ENCODE results near the gene CASK. TPM values are rescaled to one million over a fixed set of nuclear protein-coding genes. Genes with fewer than 3 reads are reported as not detected.

Gene CASK
- total and polyA plus RNA-seq, 4 donors = 3.6 to 14.8 (median 6.2) TPM

DNA sequence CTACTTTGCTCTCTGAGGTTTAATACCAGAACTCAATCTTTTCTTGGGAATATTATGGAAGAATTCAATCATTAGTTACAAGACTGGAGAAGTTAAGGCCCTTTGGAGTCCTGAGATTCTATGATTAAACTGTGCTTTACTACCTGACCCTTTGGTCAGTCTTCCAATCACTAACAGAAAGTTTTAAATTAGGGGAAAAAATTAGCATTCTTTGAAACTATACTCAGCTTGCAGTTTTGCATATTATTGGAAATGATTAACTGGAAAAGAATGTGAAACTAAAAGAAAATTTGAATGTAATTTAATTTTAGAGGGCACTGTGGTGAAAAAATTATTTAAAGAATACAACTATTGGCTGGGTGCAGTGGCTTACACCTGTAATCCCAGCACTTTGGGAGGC is 253.2 kb downstream of the CASK start (continued):
- TF ChIP-seq, protein P1, sequence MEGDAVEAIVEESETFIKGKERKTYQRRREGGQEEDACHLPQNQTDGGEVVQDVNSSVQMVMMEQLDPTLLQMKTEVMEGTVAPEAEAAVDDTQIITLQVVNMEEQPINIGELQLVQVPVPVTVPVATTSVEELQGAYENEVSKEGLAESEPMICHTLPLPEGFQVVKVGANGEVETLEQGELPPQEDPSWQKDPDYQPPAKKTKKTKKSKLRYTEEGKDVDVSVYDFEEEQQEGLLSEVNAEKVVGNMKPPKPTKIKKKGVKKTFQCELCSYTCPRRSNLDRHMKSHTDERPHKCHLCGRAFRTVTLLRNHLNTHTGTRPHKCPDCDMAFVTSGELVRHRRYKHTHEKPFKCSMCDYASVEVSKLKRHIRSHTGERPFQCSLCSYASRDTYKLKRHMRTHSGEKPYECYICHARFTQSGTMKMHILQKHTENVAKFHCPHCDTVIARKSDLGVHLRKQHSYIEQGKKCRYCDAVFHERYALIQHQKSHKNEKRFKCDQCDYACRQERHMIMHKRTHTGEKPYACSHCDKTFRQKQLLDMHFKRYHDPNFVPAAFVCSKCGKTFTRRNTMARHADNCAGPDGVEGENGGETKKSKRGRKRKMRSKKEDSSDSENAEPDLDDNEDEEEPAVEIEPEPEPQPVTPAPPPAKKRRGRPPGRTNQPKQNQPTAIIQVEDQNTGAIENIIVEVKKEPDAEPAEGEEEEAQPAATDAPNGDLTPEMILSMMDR (IDR thresholded peaks at IDR 0.05; ENCODE audit: low read depth, low read length, missing input control) = no peak
- no peak for TF ChIP-seq SP1 (IDR thresholded peaks at IDR 0.05)

DNA sequence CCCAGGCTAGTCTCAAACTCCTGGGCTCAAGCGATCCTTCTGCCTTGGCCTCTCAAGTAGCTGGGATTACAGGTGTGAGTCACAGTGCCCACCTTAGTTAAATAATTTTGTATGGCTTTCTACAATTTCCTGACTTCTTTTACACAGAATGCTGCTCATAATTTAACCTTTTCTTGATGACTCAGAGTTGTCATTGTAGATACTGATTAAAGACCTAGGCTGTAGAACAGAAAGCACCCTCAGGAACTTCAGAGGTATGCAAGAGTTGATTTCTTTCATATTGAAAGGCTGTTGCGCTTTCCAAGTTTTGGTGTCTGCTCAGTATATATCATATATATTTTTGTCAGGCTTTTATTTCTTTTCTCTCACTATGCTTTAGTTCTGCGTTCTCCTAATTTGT is 255.7 kb downstream of the CASK start:
- WGBS = 98% methylated on average over 3 of the region's 3 CpGs
- Histone ChIP-seq H3K27me3 (ENCODE audit: control insufficient read depth in 4 of 4, insufficient read depth in 4 of 4, low read length in 3 of 4) (no peaks in the 10 kb centered on the region), H3K27ac (ENCODE audit: low read depth in 1 of 2, low read length in 2 of 2) (no peak overlapping the region), H3K36me3 (ENCODE audit: control insufficient read depth in 4 of 4, insufficient read depth in 3 of 4, low read depth in 1 of 4, low read length in 3 of 4) (peaks cover 0 to 2% (median 0%) of the 10 kb centered on the region in 4 donors), H3K9me3 (ENCODE audit: control insufficient read depth in 4 of 4, low read length in 3 of 4) (no peaks in the 10 kb centered on the region), H3K9ac (ENCODE audit: low read depth in 1 of 2, low read length in 2 of 2) (no peak overlapping the region), H3K4me3 (ENCODE audit: low read depth in 1 of 3, low read length in 3 of 3) (no peak overlapping the region), H3K4me1 (ENCODE audit: control insufficient read depth in 4 of 4, insufficient read depth in 4 of 4, low read length in 3 of 4) (peaks cover 0 to 3% (median 0%) of the 10 kb centered on the region in 4 donors)
- DNase-seq (ENCODE audit: low spot score) = no peak
- TF ChIP-seq RXRA (IDR thresholded peaks at IDR 0.05) (no peak), SP1 (IDR thresholded peaks at IDR 0.05) (no peak), RAD21 (IDR thresholded peaks at IDR 0.05) (no peak), FOXA1 (IDR thresholded peaks at IDR 0.05) (no peak), FOXA2 (IDR thresholded peaks at IDR 0.05) (no peak), JUND (IDR thresholded peaks at IDR 0.05) (no peak), YY1 (IDR thresholded peaks at IDR 0.05) (no peak), TAF1 (conservative IDR thresholded peaks at IDR 0.05) (no peak)
- TF ChIP-seq, protein P2, sequence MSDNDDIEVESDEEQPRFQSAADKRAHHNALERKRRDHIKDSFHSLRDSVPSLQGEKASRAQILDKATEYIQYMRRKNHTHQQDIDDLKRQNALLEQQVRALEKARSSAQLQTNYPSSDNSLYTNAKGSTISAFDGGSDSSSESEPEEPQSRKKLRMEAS (IDR thresholded peaks at IDR 0.05) = no peak
- TF ChIP-seq, protein P3, sequence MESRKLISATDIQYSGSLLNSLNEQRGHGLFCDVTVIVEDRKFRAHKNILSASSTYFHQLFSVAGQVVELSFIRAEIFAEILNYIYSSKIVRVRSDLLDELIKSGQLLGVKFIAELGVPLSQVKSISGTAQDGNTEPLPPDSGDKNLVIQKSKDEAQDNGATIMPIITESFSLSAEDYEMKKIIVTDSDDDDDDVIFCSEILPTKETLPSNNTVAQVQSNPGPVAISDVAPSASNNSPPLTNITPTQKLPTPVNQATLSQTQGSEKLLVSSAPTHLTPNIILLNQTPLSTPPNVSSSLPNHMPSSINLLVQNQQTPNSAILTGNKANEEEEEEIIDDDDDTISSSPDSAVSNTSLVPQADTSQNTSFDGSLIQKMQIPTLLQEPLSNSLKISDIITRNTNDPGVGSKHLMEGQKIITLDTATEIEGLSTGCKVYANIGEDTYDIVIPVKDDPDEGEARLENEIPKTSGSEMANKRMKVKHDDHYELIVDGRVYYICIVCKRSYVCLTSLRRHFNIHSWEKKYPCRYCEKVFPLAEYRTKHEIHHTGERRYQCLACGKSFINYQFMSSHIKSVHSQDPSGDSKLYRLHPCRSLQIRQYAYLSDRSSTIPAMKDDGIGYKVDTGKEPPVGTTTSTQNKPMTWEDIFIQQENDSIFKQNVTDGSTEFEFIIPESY (IDR thresholded peaks at IDR 0.05) = no peak
- TF ChIP-seq, protein P4, sequence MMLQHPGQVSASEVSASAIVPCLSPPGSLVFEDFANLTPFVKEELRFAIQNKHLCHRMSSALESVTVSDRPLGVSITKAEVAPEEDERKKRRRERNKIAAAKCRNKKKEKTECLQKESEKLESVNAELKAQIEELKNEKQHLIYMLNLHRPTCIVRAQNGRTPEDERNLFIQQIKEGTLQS (IDR thresholded peaks at IDR 0.05) = no peak

DNA sequence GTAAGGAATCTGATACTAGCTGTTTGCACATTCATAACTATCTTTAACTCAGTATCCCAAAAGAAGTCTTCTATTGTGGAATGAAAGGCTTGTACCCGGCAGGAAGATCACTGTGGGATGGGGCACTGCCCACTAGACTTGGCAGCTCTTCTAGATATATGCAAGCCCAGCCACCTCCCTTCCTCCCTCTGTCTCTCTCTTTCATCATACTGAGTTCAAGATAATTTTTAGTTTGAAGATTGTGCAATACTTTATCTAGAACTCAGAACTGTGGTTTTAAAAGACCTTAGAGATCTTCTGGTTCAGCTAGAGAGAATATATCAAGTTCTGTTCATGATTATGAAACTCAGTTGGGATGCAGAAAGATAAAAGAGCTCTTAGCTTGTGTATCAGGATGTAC is 257.1 kb downstream of the CASK start:
- Histone ChIP-seq H3K27me3 (ENCODE audit: control insufficient read depth in 4 of 4, insufficient read depth in 4 of 4, low read length in 3 of 4) (no peaks in the 10 kb centered on the region), H3K36me3 (ENCODE audit: control insufficient read depth in 4 of 4, insufficient read depth in 3 of 4, low read depth in 1 of 4, low read length in 3 of 4) (peaks cover 0 to 2% (median under 1%) of the 10 kb centered on the region in 4 donors), H3K4me1 (ENCODE audit: control insufficient read depth in 4 of 4, insufficient read depth in 4 of 4, low read length in 3 of 4) (peaks cover 0 to 3% (median 0%) of the 10 kb centered on the region in 4 donors), H3K27ac (ENCODE audit: low read depth in 1 of 2, low read length in 2 of 2) (no peak overlapping the region), H3K9ac (ENCODE audit: low read depth in 1 of 2, low read length in 2 of 2) (no peak overlapping the region), H3K4me3 (ENCODE audit: low read depth in 1 of 3, low read length in 3 of 3) (no peak overlapping the region), H3K9me3 (ENCODE audit: control insufficient read depth in 4 of 4, low read length in 3 of 4) (no peaks in the 10 kb centered on the region)
- WGBS = 35% methylated on average over 1 of the region's 1 CpG
- no peak for DNase-seq (ENCODE audit: low spot score)
- TF ChIP-seq, protein P1 (IDR thresholded peaks at IDR 0.05; ENCODE audit: low read depth, low read length, missing input control) = no peak
- peak in 1 of 2 donors; percentile 4 for TF ChIP-seq HNF4A (conservative IDR thresholded peaks at IDR 0.05)
